Esophagus muscularis mucosa (tissue), 4 donors: ENCODE measurements around the gene BTRC. TPM values are rescaled to one million over a fixed set of nuclear protein-coding genes. Genes with fewer than 3 reads are reported as not detected.

ENCODE experiments used
- DNase-seq: peaks from one replicate; pipeline ENCODE4 v3.0.0-alpha.2; 2017; ENCODE audit errors: extremely low spot score
- H3K27ac ChIP-seq, 4 donors: fragments of 200-600 bp; sonication (generic); replicated peaks in 1 of 4; 1 replicate in 3 of 4; 2 replicates in 1 of 4; pipeline ENCODE4 v1.5.1; 2016 to 2019; ENCODE audit warnings: mild to moderate bottlenecking in 1 of 4
- H3K27me3 ChIP-seq, 4 donors: fragments of 200-600 bp; sonication (generic); one replicate each; pipeline versions ENCODE4 v1.5.1 to v1.6.0; 2016 to 2019
- H3K36me3 ChIP-seq, 4 donors: fragments of 200-600 bp; sonication (generic); one replicate each; pipeline ENCODE4 v1.5.1; 2016 to 2019
- H3K4me1 ChIP-seq, 4 donors: fragments of 200-600 bp; sonication (generic); one replicate each; pipeline ENCODE4 v1.5.1; 2016 to 2019
- H3K4me3 ChIP-seq, 4 donors: fragments of 200-600 bp; sonication (generic); 1 replicate in 2 of 4; 2 replicates in 2 of 4; pipeline ENCODE4 v1.5.1; 2016 to 2019; ENCODE audit warnings: mild to moderate bottlenecking in 4 of 4, moderate library complexity in 1 of 4
- H3K9me3 ChIP-seq, 4 donors: fragments of 200-600 bp; sonication (generic); 1 replicate in 3 of 4; 2 replicates in 1 of 4; pipeline ENCODE4 v1.5.1; 2016 to 2019
- EP300 ChIP-seq: sonication (generic); formaldehyde crosslinking; IDR thresholded peaks from one replicate; pipeline ENCODE4 v1.6.1; 2017; ENCODE audit warnings: antibody characterized with exemption
- POLR2A ChIP-seq: fragments of 450-650 bp; IDR thresholded peaks from one replicate; pipeline ENCODE4 v1.6.1; 2017; ENCODE audit warnings: antibody characterized with exemption, moderate library complexity, mild to moderate bottlenecking, low read depth
- POLR2AphosphoS5 ChIP-seq, 2 donors: sonication (generic); formaldehyde crosslinking; IDR thresholded peaks; one replicate each; pipeline ENCODE4 v1.6.1; 2017; ENCODE audit warnings: antibody characterized with exemption in 2 of 2
- WGBS: methylation state at CpG from one replicate; pipeline ENCODE4 v1.1.5; 2018; 5-methylcytosine and 5-hydroxymethylcytosine counted together
- intact Hi-C: fragments of 100-400 bp; cut with DNase I; formaldehyde crosslinking; loops from one replicate; pipeline ENCODE4 v1.15.1; 2023
- total RNA-seq, 4 donors: library from RNA; depleted of rRNA; stranded (reverse); fragments of >200 nt; gene quantifications; one replicate each; pipeline versions ENCODE4 v1.1.0 to v1.2.1, GENCODE V29; 2016
- TF ChIP-seq, protein P1 (sequence below), 3 experiments: fragments of 200-600 bp in 2 of 3; fragments of 450-650 bp in 1 of 3; sonication (generic) in 2 of 3; IDR thresholded peaks; one replicate each; pipeline ENCODE4 v1.5.1; 2017 to 2019; ENCODE audit warnings: antibody characterized with exemption in 3 of 3, mild to moderate bottlenecking in 2 of 3, moderate library complexity in 1 of 3

BTRC gene
- total RNA-seq, 4 donors from 2014 or later: 10.1 to 20.0 (median 10.4) TPM

DNA sequence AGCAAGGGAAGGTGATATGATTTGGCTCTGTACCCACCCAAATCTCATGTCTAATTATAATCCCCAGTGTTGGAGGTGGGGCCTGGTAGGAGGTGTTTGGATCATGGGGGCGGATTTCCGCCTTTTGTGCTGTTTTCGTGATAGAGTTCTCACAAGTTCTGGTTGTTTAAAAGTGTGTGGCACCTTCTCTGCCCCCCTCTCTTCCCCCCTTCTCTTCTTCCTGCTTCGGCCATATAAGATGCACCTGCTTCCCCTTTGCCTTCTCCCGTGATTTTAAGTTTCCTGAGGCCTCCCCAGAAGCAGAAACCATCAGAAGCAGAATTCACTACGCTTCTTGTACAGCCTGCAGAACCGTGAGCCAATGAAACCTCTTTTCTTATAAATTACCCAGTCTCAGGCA lies 21.1 kb downstream of the BTRC start:
- no peak for DNase-seq
- peaks cover 0 to 4% (median under 1%) of the 10 kb centered on the region in 4 donors for H3K4me1 ChIP-seq
- intact Hi-C loops: no loop called here
- no peaks in the 10 kb centered on the region for H3K27me3 ChIP-seq
- H3K9me3 ChIP-seq: no peaks in the 10 kb centered on the region
- TF ChIP-seq POLR2A (no peak), EP300 (no peak), POLR2AphosphoS5 (IDR thresholded peaks at IDR 0.05) (no peak)
- TF ChIP-seq, protein P1, sequence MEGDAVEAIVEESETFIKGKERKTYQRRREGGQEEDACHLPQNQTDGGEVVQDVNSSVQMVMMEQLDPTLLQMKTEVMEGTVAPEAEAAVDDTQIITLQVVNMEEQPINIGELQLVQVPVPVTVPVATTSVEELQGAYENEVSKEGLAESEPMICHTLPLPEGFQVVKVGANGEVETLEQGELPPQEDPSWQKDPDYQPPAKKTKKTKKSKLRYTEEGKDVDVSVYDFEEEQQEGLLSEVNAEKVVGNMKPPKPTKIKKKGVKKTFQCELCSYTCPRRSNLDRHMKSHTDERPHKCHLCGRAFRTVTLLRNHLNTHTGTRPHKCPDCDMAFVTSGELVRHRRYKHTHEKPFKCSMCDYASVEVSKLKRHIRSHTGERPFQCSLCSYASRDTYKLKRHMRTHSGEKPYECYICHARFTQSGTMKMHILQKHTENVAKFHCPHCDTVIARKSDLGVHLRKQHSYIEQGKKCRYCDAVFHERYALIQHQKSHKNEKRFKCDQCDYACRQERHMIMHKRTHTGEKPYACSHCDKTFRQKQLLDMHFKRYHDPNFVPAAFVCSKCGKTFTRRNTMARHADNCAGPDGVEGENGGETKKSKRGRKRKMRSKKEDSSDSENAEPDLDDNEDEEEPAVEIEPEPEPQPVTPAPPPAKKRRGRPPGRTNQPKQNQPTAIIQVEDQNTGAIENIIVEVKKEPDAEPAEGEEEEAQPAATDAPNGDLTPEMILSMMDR (IDR thresholded peaks at IDR 0.05): no peak
- no peak overlapping the region for H3K4me3 ChIP-seq
- no peak overlapping the region for H3K27ac ChIP-seq
- H3K36me3 ChIP-seq: peaks cover 0 to under 1% (median 0%) of the 10 kb centered on the region in 4 donors
- WGBS: 89% methylated on average over 7 of the region's 7 CpGs

DNA sequence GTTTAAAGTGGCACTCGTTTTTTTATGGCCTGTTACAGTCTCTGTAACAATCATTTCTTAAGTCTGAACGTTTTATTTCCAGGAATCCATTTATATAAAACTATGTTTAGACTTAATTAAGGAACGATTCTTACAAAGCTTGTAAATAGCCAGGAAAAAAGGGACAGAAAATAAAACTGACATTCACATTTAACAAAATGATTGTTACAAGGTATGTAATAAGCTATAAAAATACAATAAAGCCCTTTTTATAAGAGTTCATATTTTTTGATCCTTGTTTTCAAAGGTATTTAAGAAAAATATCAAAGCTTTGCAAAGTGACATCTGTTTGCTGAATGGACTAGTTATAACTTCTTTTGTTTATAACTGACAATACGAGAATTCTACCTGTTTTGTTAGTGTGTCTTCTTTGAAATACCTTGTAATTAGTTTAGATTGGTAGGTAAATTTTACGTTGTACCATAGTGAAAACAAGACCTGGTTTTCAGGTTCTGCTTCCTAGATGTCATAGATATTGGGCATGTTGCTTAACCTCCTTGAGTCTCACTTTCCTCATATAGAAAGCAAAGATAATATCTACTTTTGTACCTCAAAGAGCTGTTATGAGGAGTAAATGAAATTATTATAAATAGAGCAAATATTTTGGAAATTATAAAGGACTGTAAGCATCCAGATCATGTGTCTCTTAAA lies 25.8 kb downstream of the BTRC start:
- H3K36me3 ChIP-seq: no peaks in the 10 kb centered on the region
- DNase-seq: no peak
- H3K4me1 ChIP-seq: peaks cover 0 to 17% (median 13%) of the 10 kb centered on the region in 4 donors
- no peak overlapping the region for H3K27ac ChIP-seq
- intact Hi-C loops: no loop called here
- no peak for TF ChIP-seq EP300
- TF ChIP-seq, protein P1 (IDR thresholded peaks at IDR 0.05): no peak
- no peak for TF ChIP-seq POLR2A
- TF ChIP-seq POLR2AphosphoS5 (IDR thresholded peaks at IDR 0.05): no peak
- H3K9me3 ChIP-seq: no peaks in the 10 kb centered on the region
- no peaks in the 10 kb centered on the region for H3K27me3 ChIP-seq
- WGBS: 65% methylated on average over 5 of the region's 5 CpGs
- no peak overlapping the region for H3K4me3 ChIP-seq

DNA sequence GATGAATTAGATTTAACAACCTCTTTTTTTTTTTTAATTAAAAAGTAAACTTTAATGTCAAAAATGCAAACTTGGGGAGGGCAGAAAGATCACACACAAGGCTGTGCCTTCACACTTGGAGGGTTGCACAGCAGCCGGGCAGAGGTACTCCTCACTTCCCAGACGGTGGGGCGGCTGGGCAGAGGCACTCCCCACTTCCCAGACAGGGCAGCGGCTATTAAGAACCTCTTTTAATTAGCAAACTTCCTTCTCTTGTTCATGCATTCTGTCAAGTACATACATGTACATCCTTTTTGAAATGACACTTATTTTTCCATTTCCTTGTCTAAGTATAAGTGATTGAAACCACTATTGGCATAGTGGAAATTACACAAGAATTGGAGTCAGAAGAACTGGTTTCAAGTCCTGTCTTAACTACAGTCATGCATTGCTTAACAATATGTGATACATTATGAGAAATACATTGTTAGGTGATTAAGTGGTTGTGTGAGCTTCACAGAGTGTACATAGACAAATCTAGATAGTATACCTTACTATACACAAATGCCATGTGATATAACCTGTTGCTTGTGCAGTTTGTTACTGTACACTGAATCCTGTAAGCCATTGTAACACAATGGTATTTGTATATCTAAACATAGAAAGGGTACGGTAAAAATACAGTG lies 26.5 kb downstream of the BTRC start:
- Histone ChIP-seq H3K27ac (no peak overlapping the region), H3K27me3 (no peaks in the 10 kb centered on the region), H3K36me3 (no peaks in the 10 kb centered on the region), H3K9me3 (no peaks in the 10 kb centered on the region), H3K4me3 (no peak overlapping the region), H3K4me1 (peaks cover under 1 to 22% (median 18%) of the 10 kb centered on the region in 4 donors)
- TF ChIP-seq POLR2A (no peak), POLR2AphosphoS5 (IDR thresholded peaks at IDR 0.05) (no peak), EP300 (no peak)
- TF ChIP-seq, protein P1 (IDR thresholded peaks at IDR 0.05): no peak
- no peak for DNase-seq
- 89% methylated on average over 5 of the region's 5 CpGs for WGBS
- intact Hi-C loops: no loop called here

DNA sequence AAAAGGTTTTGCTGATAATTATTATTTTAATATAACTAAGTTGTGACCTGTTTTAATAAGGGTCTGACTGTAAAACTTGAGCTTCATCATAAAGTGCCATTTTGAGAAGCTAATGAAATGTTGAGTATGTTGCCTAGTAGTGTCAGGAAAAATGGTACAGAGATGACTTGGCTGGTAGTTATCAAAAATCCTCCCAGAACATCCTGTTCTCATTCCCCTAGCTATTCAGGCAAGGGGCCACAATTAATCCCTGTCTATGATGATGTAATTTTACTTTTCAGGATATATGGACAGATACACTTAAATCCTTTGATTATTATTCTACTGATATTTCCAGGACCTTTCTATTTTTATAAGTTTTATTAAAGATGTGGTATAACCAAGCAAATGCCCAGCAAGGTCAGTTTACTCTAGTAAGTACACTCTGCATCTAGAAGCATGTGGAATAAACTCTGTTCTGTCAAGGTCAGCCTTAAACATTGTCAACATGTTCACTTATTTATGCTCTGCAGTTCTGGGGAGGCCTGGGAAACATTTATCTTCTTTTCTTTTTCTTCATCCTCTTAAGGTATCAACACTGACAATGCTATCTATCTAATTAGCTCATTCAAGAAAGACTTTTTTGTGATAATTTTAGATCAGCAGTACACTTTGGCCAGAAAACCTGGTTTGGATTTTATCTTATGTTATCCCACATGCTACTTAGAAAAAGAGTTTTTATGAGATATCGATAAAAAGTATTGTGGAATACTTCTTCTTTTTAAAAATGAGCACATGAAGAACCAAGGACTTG lies 32.1 kb downstream of the BTRC start:
- Histone ChIP-seq H3K27me3 (no peaks in the 10 kb centered on the region), H3K36me3 (no peaks in the 10 kb centered on the region), H3K4me1 (peaks cover 15 to 41% (median 34%) of the 10 kb centered on the region in 4 donors), H3K9me3 (no peaks in the 10 kb centered on the region), H3K27ac (peak overlapping the region; percentile 8 to 44 (median 24)), H3K4me3 (no peak overlapping the region)
- intact Hi-C loops: no loop called here
- DNase-seq: no peak
- 79% methylated on average over 1 of the region's 1 CpG for WGBS
- TF ChIP-seq POLR2AphosphoS5 (IDR thresholded peaks at IDR 0.05): peak in 1 of 2 donors; percentile 47
- TF ChIP-seq, protein P1 (IDR thresholded peaks at IDR 0.05): no peak
